SK-N-SH (cell line): ENCODE results near the gene GPC5.

ENCODE experiments used
- CTCF ChIP-seq: fragments of 200-600 bp; sonication (generic); IDR thresholded peaks from 2 replicates; pipeline ENCODE4 v1.6.1; 2017; ENCODE audit warnings: antibody characterized with exemption, mild to moderate bottlenecking, moderate library complexity
- FOXJ3 ChIP-seq: sonication (generic); formaldehyde crosslinking; IDR thresholded peaks from 2 replicates; pipeline ENCODE4 v1.5.1; 2020; ENCODE audit warnings: mild to moderate bottlenecking, missing genetic modification reagents
- FOXM1 ChIP-seq: IDR thresholded peaks from 2 replicates; pipeline ENCODE4 v1.4.0; 2012; ENCODE audit warnings: low read depth, mild to moderate bottlenecking
- JUND ChIP-seq: IDR thresholded peaks from 2 replicates; pipeline ENCODE4 v1.4.0; 2012
- MAX ChIP-seq: IDR thresholded peaks from 2 replicates; pipeline ENCODE4 v1.4.0; 2012; ENCODE audit warnings: low read depth
- NFIC ChIP-seq: IDR thresholded peaks from 2 replicates; pipeline ENCODE4 v1.4.0; 2012; ENCODE audit warnings: borderline replicate concordance
- POLR2AphosphoS5 ChIP-seq: IDR thresholded peaks from 2 replicates; pipeline ENCODE4 v1.6.1; 2012; ENCODE audit warnings: low read depth, low read length
- RAD21 ChIP-seq: IDR thresholded peaks from 2 replicates; pipeline ENCODE4 v1.6.1; 2012; ENCODE audit warnings: mild to moderate bottlenecking, low read length
- RXRA ChIP-seq: IDR thresholded peaks from 2 replicates; pipeline ENCODE4 v1.4.0; 2012; ENCODE audit warnings: low read depth, mild to moderate bottlenecking, borderline replicate concordance
- SMC3 ChIP-seq: IDR thresholded peaks from 2 replicates; pipeline ENCODE4 v1.6.1; 2012; ENCODE audit warnings: low read depth, low read length, improper control_type of control experiment
- TEAD4 ChIP-seq: IDR thresholded peaks from 2 replicates; pipeline ENCODE4 v1.4.0; 2012; ENCODE audit warnings: mild to moderate bottlenecking, borderline replicate concordance; ENCODE audit not compliant: insufficient read depth
- USF1 ChIP-seq: IDR thresholded peaks from 2 replicates; pipeline ENCODE4 v1.4.0; 2012; ENCODE audit warnings: low read depth, borderline replicate concordance

GRCh38 chr13:91792054-91792453 is 393.6 kb downstream of the GPC5 start:
- TF ChIP-seq CTCF, result no peak
- no peak for TF ChIP-seq RXRA
- no peak for TF ChIP-seq FOXJ3 (CRISPR knock-in tag)
- no peak for TF ChIP-seq RAD21
- no peak for TF ChIP-seq NFIC
- no peak for TF ChIP-seq MAX
- no peak for TF ChIP-seq USF1
- TF ChIP-seq SMC3, result no peak
- TF ChIP-seq TEAD4, result no peak
- TF ChIP-seq FOXM1, result no peak
- no peak for TF ChIP-seq POLR2AphosphoS5
- no peak for TF ChIP-seq JUND
